ENCODE measurements around the gene PLEKHA7.

- TF ChIP-seq CTCF (IDR thresholded peaks at IDR 0.05), result no peak
- no peak for TF ChIP-seq ZFX (IDR thresholded peaks at IDR 0.05; ENCODE audit: borderline replicate concordance)
These were observed 38.3 kb downstream of the PLEKHA7 start for GRCh38 chr11:16975906-16976305.
